Activated CD4-positive, alpha-beta T cell treated with anti-CD3 and anti-CD28 coated beads, Interleukin-2, amount 50 U/mL, for 16 hours (primary cell): Measurements from ENCODE around the gene COLGALT1.
A peak's percentile ranks its signal among the peaks of the same experiment; 100 is the strongest.
"Not testable (repeated sequence)": the region's sequence is repeated elsewhere in the genome, so short reads cannot be mapped to it uniquely, and the experiment has no call there.

Source experiments
- DNase-seq: peaks from one replicate; pipeline ENCODE4 v3.0.0-alpha.2; 2020

The COLGALT1 gene

GRCh38 chr19:17555480-17555928, at the start of gene COLGALT1:
COLGALT1 (plus strand) TSS chr19:17555649; CDS start chr19:17555714, 65 bp downstream.
- DNase-seq = peak; percentile 98

- no peak for DNase-seq
These were observed 48.7 kb upstream of the COLGALT1 start for GRCh38 chr19:17506745-17507144.

- not testable (repeated sequence) for DNase-seq
These were observed 46.9 kb upstream of the COLGALT1 start for GRCh38 chr19:17508558-17508933.

- DNase-seq = no peak
These were observed 45.0 kb upstream of the COLGALT1 start for GRCh38 chr19:17510220-17510993.

GRCh38 chr19:17511724-17512573, 43.5 kb upstream of the COLGALT1 start:
- DNase-seq = peak; percentile 87

GRCh38 chr19:17512574-17512939, 42.9 kb upstream of the COLGALT1 start:
- DNase-seq = no peak

- no peak for DNase-seq
These were observed 39.9 kb upstream of the COLGALT1 start for GRCh38 chr19:17515408-17516149.

GRCh38 chr19:17517898-17518297, 37.6 kb upstream of the COLGALT1 start:
- no peak for DNase-seq

GRCh38 chr19:17518654-17519053, 36.8 kb upstream of the COLGALT1 start:
- not testable (repeated sequence) for DNase-seq

GRCh38 chr19:17519967-17520366, 35.5 kb upstream of the COLGALT1 start:
- no peak for DNase-seq

- DNase-seq = no peak
These were observed 34.6 kb upstream of the COLGALT1 start for GRCh38 chr19:17520865-17521264.

GRCh38 chr19:17522988-17523872, 32.2 kb upstream of the COLGALT1 start:
- DNase-seq = peak; percentile 84

- no peak for DNase-seq
These were observed 30.8 kb upstream of the COLGALT1 start for GRCh38 chr19:17524651-17525050.

- no peak for DNase-seq
These were observed 30.3 kb upstream of the COLGALT1 start for GRCh38 chr19:17525141-17525540.

GRCh38 chr19:17526922-17527321, 28.5 kb upstream of the COLGALT1 start:
- no peak for DNase-seq

- DNase-seq = no peak
These were observed 28.1 kb upstream of the COLGALT1 start for GRCh38 chr19:17527326-17527725.

GRCh38 chr19:17528610-17529009, 26.8 kb upstream of the COLGALT1 start:
- no peak for DNase-seq

- DNase-seq = no peak
These were observed 25.9 kb upstream of the COLGALT1 start for GRCh38 chr19:17529239-17530158.

GRCh38 chr19:17530586-17530985, 24.9 kb upstream of the COLGALT1 start:
- no peak for DNase-seq

GRCh38 chr19:17532116-17532515, 23.3 kb upstream of the COLGALT1 start:
- DNase-seq = no peak

GRCh38 chr19:17532557-17532956, 22.9 kb upstream of the COLGALT1 start:
- no peak for DNase-seq
